ENCODE measurements around the gene RPS14. TPM values are rescaled to one million over a fixed set of nuclear protein-coding genes. Genes with fewer than 3 reads are reported as not detected.
A peak's percentile ranks its signal among the peaks of the same experiment; 100 is the strongest.

RPS14 gene
- total RNA-seq (1,000 to 10,000 TPM in 9 of 10 donors, 100 to 1,000 TPM in 1; 984 to 1,344 (median 1,239) TPM), polyA plus RNA-seq (1,000 to 10,000 TPM; 1,373 to 4,233 TPM)
- long read RNA-seq, donor 1, transcript RPS14-203 (5 exons, 569 nt), result major isoform, 432 of 520 reads
- long read RNA-seq, donor 1, transcript RPS14-205 (3 exons, 3,119 nt), result minor isoform, 22 of 520 reads
- long read RNA-seq, donor 1, partial matches to known transcripts, result 34 of 520 reads
- long read RNA-seq, donor 1, other reads (novel, unspliced or antisense), result 28 of 520 reads
- long read RNA-seq, donor 2, transcript RPS14-205 (3 exons, 3,119 nt), result minor isoform, 56 of 683 reads
- long read RNA-seq, donor 2, transcript RPS14-203 (5 exons, 569 nt), result major isoform, 535 of 683 reads
- long read RNA-seq, donor 2, partial matches to known transcripts, result 47 of 683 reads
- long read RNA-seq, donor 2, other reads (novel, unspliced or antisense), result 41 of 683 reads
- long read RNA-seq, donor 3, transcript RPS14-205 (3 exons, 3,119 nt), result minor isoform, 12 of 170 reads
- long read RNA-seq, donor 3, transcript RPS14-203 (5 exons, 569 nt), result major isoform, 120 of 170 reads
- long read RNA-seq, donor 3, partial matches to known transcripts, result 17 of 170 reads
- long read RNA-seq, donor 3, other reads (novel, unspliced or antisense), result 19 of 170 reads

- DNase-seq (peak; percentile 92 to 94), ATAC-seq (peak; percentile 96 to 99 (median 98))
- peak within 1 kb of the TSS; percentile 45 to 97 (median 84) for H3K4me3 ChIP-seq
- peaks cover 0 to 5% (median 0%) of the 10 kb centered on the region in 11 donors for H3K9me3 ChIP-seq
- H3K27ac ChIP-seq, result peak within 1 kb of the TSS; percentile 89 to 99 (median 97)
- peak; percentile 89 to 97 (median 92) for TF ChIP-seq CTCF (IDR thresholded peaks at IDR 0.05)
- intact Hi-C loops (cut with DNase I), result loop anchor here in 6 of 10 donors (5.0 to 10.0 kb wide), 4 partner anchors 92 to 395 kb away; partner anchors contain the start of genes IRGM (in 4 of the 6) and TCOF1 (in 1 of the 6)
- no peaks in the 10 kb centered on the region for H3K27me3 ChIP-seq
- WGBS, 2 donors, result 3% methylated on average over 58 of the region's 58 CpGs
- peaks cover 0 to 35% (median 31%) of the 10 kb centered on the region in 9 donors for H3K36me3 ChIP-seq
- H3K4me1 ChIP-seq, result peaks cover 7 to 47% (median 18%) of the 10 kb centered on the region in 9 donors
Observed at GRCh38 chr5:150449517-150450339, at the start of gene RPS14. Gene RPS14 (minus strand): TSS chr5:150449739. CDS start chr5:150447733, 2,006 bp downstream.

- Histone ChIP-seq H3K4me3 (no peak overlapping the region), H3K27ac (peak overlapping the region; percentile 52 to 93 (median 85)), H3K36me3 (peaks cover 0 to 35% (median 0%) of the 10 kb centered on the region in 9 donors), H3K4me1 (peaks cover 48 to 89% (median 80%) of the 10 kb centered on the region in 9 donors), H3K27me3 (no peaks in the 10 kb centered on the region), H3K9me3 (no peaks in the 10 kb centered on the region)
- ATAC-seq (no peak), DNase-seq (no peak)
- intact Hi-C loops (cut with DNase I), result no loop called here
- TF ChIP-seq CTCF (IDR thresholded peaks at IDR 0.05), result no peak
Observed at GRCh38 chr5:150498971-150499370, 49.4 kb upstream of the RPS14 start.

GRCh38 chr5:150498501-150498900, 49.0 kb upstream of the RPS14 start:
- Histone ChIP-seq H3K4me1 (peaks cover 43 to 89% (median 78%) of the 10 kb centered on the region in 9 donors), H3K27ac (peak overlapping the region; percentile 52 to 93 (median 85)), H3K4me3 (peak overlapping the region in 1 of 10 donors; percentile 2), H3K9me3 (no peaks in the 10 kb centered on the region), H3K36me3 (peaks cover 0 to 35% (median 0%) of the 10 kb centered on the region in 9 donors), H3K27me3 (no peaks in the 10 kb centered on the region)
- ATAC-seq (peak in 2 of 8 donors; percentile 15 to 19), DNase-seq (no peak)
- no peak for TF ChIP-seq CTCF (IDR thresholded peaks at IDR 0.05)
- intact Hi-C loops (cut with DNase I), result no loop called here
- WGBS, 2 donors, result 41 to 44% methylated on average over 6 of the region's 6 CpGs

- H3K9me3 ChIP-seq, result no peaks in the 10 kb centered on the region
- H3K4me1 ChIP-seq, result peaks cover 39 to 88% (median 74%) of the 10 kb centered on the region in 9 donors
- no peak for TF ChIP-seq CTCF (IDR thresholded peaks at IDR 0.05)
- peak overlapping the region; percentile 52 to 93 (median 85) for H3K27ac ChIP-seq
- H3K4me3 ChIP-seq, result peak overlapping the region in 1 of 10 donors; percentile 2
- WGBS, 2 donors, result 55 to 64% methylated on average over 5 of the region's 5 CpGs
- intact Hi-C loops (cut with DNase I), result no loop called here
- ATAC-seq (peak in 2 of 8 donors; percentile 10 to 17), DNase-seq (no peak)
- peaks cover 0 to 35% (median 0%) of the 10 kb centered on the region in 9 donors for H3K36me3 ChIP-seq
- no peaks in the 10 kb centered on the region for H3K27me3 ChIP-seq
Observed at GRCh38 chr5:150497989-150498317, 48.4 kb upstream of the RPS14 start.
